Middle frontal gyrus (tissue), 1 donor: ENCODE results near the gene CYP2U1.
"Not testable (repeated sequence)": the region's sequence is repeated elsewhere in the genome, so short reads cannot be mapped to it uniquely, and the experiment has no call there.

Source experiments
- DNase-seq: peaks from one replicate; pipeline ENCODE4 v3.0.0-alpha.2; 2015; ENCODE audit warnings: low spot score; ENCODE audit errors: extremely low spot score

Gene CYP2U1

GRCh38 chr4:107930821-107931774, at the start of gene CYP2U1:
Gene CYP2U1, plus strand, starts transcription at chr4:107931549. Its CDS starts 95 bp downstream, at chr4:107931644.
- DNase-seq, result peak; percentile 72

- DNase-seq, result no peak
These were observed 45.5 kb upstream of the CYP2U1 start for GRCh38 chr4:107885865-107886264.

- DNase-seq, result no peak
These were observed 43.1 kb upstream of the CYP2U1 start for GRCh38 chr4:107888237-107888636.

- DNase-seq, result no peak
These were observed 40.6 kb upstream of the CYP2U1 start for GRCh38 chr4:107890779-107891178.

GRCh38 chr4:107891299-107891698, 40.0 kb upstream of the CYP2U1 start:
- no peak for DNase-seq

GRCh38 chr4:107893171-107894137, 37.9 kb upstream of the CYP2U1 start:
- DNase-seq, result no peak

GRCh38 chr4:107894138-107894603, 37.2 kb upstream of the CYP2U1 start:
- DNase-seq, result no peak

GRCh38 chr4:107896158-107896645, 35.1 kb upstream of the CYP2U1 start:
- no peak for DNase-seq

- no peak for DNase-seq
These were observed 34.7 kb upstream of the CYP2U1 start for GRCh38 chr4:107896646-107897045.

GRCh38 chr4:107897823-107898222, 33.5 kb upstream of the CYP2U1 start:
- no peak for DNase-seq

GRCh38 chr4:107900067-107900466, 31.3 kb upstream of the CYP2U1 start:
- no peak for DNase-seq

GRCh38 chr4:107900508-107900907, 30.8 kb upstream of the CYP2U1 start:
- no peak for DNase-seq

- no peak for DNase-seq
These were observed 30.0 kb upstream of the CYP2U1 start for GRCh38 chr4:107901213-107901934.

GRCh38 chr4:107902715-107903114, 28.6 kb upstream of the CYP2U1 start:
- no peak for DNase-seq

- not testable (repeated sequence) for DNase-seq
These were observed 26.3 kb upstream of the CYP2U1 start for GRCh38 chr4:107905082-107905481.

- no peak for DNase-seq
These were observed 24.8 kb upstream of the CYP2U1 start for GRCh38 chr4:107906458-107907100.

- DNase-seq, result no peak
These were observed 23.0 kb upstream of the CYP2U1 start for GRCh38 chr4:107908377-107908776.

- DNase-seq, result peak; percentile 60
These were observed 18.0 kb upstream of the CYP2U1 start for GRCh38 chr4:107913283-107913899.

- DNase-seq, result no peak
These were observed 16.1 kb upstream of the CYP2U1 start for GRCh38 chr4:107915220-107915619.

GRCh38 chr4:107916623-107917022, 14.7 kb upstream of the CYP2U1 start:
- no peak for DNase-seq
